NB4 (cell line): ENCODE results near the gene BECN2.
"Not testable (repeated sequence)": the region's sequence is repeated elsewhere in the genome, so short reads cannot be mapped to it uniquely, and the experiment has no call there.

ENCODE experiments used
- DNase-seq: peaks from one replicate; pipeline ENCODE4 v3.0.0; 2010; ENCODE audit warnings: low read depth
- H3K4me3 ChIP-seq: one replicate; pipeline ENCODE4 v1.5.1; 2011; ENCODE audit warnings: mild to moderate bottlenecking, low read depth, low read length, moderate library complexity
- CTCF ChIP-seq: IDR thresholded peaks from one replicate; pipeline ENCODE4 v1.5.1; 2012; ENCODE audit warnings: low read depth, low read length
- MAX ChIP-seq: IDR thresholded peaks from 2 replicates; pipeline ENCODE4 v1.6.1; 2011; ENCODE audit warnings: low read depth, low read length
- MYC ChIP-seq: IDR thresholded peaks from 2 replicates; pipeline ENCODE4 v1.6.1; 2011; ENCODE audit warnings: low read depth, low read length
- POLR2A ChIP-seq: IDR thresholded peaks from 2 replicates; pipeline ENCODE4 v1.6.1; 2011; ENCODE audit warnings: mild to moderate bottlenecking; ENCODE audit not compliant: insufficient read length; ENCODE audit errors: extremely low read depth

Gene BECN2

GRCh38 chr1:241972703-241973369 lies 15.3 kb downstream of the BECN2 start:
- no peak overlapping the region for H3K4me3 ChIP-seq
- TF ChIP-seq MAX (no peak), CTCF (no peak), MYC (no peak), POLR2A (no peak)
- peak; percentile 19 for DNase-seq

- no peak for DNase-seq
- H3K4me3 ChIP-seq = no peak overlapping the region
- TF ChIP-seq CTCF = no peak
Measured at GRCh38 chr1:241976229-241976628, 18.7 kb downstream of the BECN2 start.

- no peak overlapping the region for H3K4me3 ChIP-seq
- TF ChIP-seq POLR2A (no peak), MAX (no peak), CTCF (no peak), MYC (no peak)
Measured at GRCh38 chr1:241979071-241979470, 21.5 kb downstream of the BECN2 start.

GRCh38 chr1:241979926-241980325 lies 22.4 kb downstream of the BECN2 start:
- no peak overlapping the region for H3K4me3 ChIP-seq
- no peak for DNase-seq
- TF ChIP-seq MYC = no peak
- no peak for TF ChIP-seq POLR2A
- no peak for TF ChIP-seq MAX

More at GRCh38 chr1:241979071-241979470, 21.5 kb downstream of the BECN2 start:
- DNase-seq = no peak

- H3K4me3 ChIP-seq = no peak overlapping the region
- TF ChIP-seq MAX = no peak
- TF ChIP-seq CTCF = peak; percentile 57
- DNase-seq = peak; percentile 51
Measured at GRCh38 chr1:241985787-241986186, 28.2 kb downstream of the BECN2 start.

GRCh38 chr1:241988389-241988930 lies 30.9 kb downstream of the BECN2 start:
- H3K4me3 ChIP-seq, DNase-seq: not testable (repeated sequence)

GRCh38 chr1:241990040-241990439 lies 32.5 kb downstream of the BECN2 start:
- no peak overlapping the region for H3K4me3 ChIP-seq
- TF ChIP-seq CTCF = no peak
- no peak for TF ChIP-seq MYC
- DNase-seq = no peak
